Right lobe of liver (tissue), 6 donors: ENCODE results near the gene NUP153. TPM values are rescaled to one million over a fixed set of nuclear protein-coding genes. Genes with fewer than 3 reads are reported as not detected.

Experiments
- ATAC-seq, 4 donors: fragments of 200-7000 bp; cut with Tn5 transposase; one replicate each; pipeline ENCODE4 v1.9.1; 2020; ENCODE audit warnings: mild to moderate bottlenecking in 4 of 4, moderate library complexity in 4 of 4
- DNase-seq, 3 donors: peaks; one replicate each; pipeline ENCODE4 v3.0.0-alpha.2; 2020
- H3K27ac ChIP-seq, 3 donors: fragments of 200-600 bp; one replicate each; pipeline ENCODE4 v1.8.0; 2022
- H3K27me3 ChIP-seq, 2 donors: fragments of 200-600 bp; one replicate each; pipeline ENCODE4 v1.8.0; 2022
- H3K36me3 ChIP-seq, 4 donors: fragments of 200-600 bp; sonication (generic) in 1 of 4; one replicate each; pipeline versions ENCODE4 v1.5.1 to v1.8.0; 2017 to 2022; ENCODE audit warnings: control low read depth in 1 of 4
- H3K4me1 ChIP-seq, 4 donors: fragments of 200-600 bp; sonication (generic) in 1 of 4; one replicate each; pipeline versions ENCODE4 v1.5.1 to v1.8.0; 2017 to 2022; ENCODE audit warnings: control low read depth in 1 of 4
- H3K4me3 ChIP-seq, 3 donors: fragments of 200-600 bp; one replicate each; pipeline ENCODE4 v1.8.0; 2022
- H3K9me3 ChIP-seq, 4 donors: fragments of 200-600 bp; sonication (generic) in 1 of 4; one replicate each; pipeline versions ENCODE4 v1.5.1 to v1.8.0; 2017 to 2022; ENCODE audit warnings: control low read depth in 1 of 4
- POLR2A ChIP-seq: fragments of 450-650 bp; IDR thresholded peaks from one replicate; pipeline ENCODE4 v1.6.1; 2017; ENCODE audit warnings: antibody characterized with exemption, mild to moderate bottlenecking
- WGBS: methylation state at CpG from one replicate; pipeline ENCODE4 v1.1.6; 2018; ENCODE audit warnings: low coverage, low lambda C conversion rate; ENCODE audit not compliant: insufficient coverage; ENCODE audit errors: missing lambda C conversion rate; 5-methylcytosine and 5-hydroxymethylcytosine counted together
- intact Hi-C, 2 donors: fragments of 100-400 bp; cut with DNase I; formaldehyde crosslinking; loops; one replicate each; pipeline versions ENCODE4 v1.11.2 to v1.14.1; 2022
- total RNA-seq, 6 experiments: library from RNA; depleted of rRNA in 2 of 6; stranded (reverse); fragments of >200 nt in 2 of 6; fragmentation: NEBNext Ultra II Directional in 3 of 6; extraction: Animal tissue kit (Norgen Biotek cat#: 25700) in 3 of 6; gene quantifications; one replicate each; pipeline versions ENCODE4 v1.1.0 to v1.2.4, GENCODE V29; 2016 to 2023
- TF ChIP-seq, protein P1 (sequence below), 4 donors: fragments of 200-600 bp in 3 of 4; fragments of 450-650 bp in 1 of 4; IDR thresholded peaks; one replicate each; pipeline versions ENCODE4 v1.5.1 to v1.8.0; 2016 to 2022; ENCODE audit warnings: antibody characterized with exemption in 4 of 4, mild to moderate bottlenecking in 2 of 4
- donor health status: DM: no; HTN: yes; CAD: no.
- donor health status: DM: no; HTN: no; CAD: no.
- donor health status: DM: no; HTN: no; CAD: no.
- donor health status: DM: no; HTN: yes; CAD: no.
- donor health status: DM: no; HTN: yes; CAD: no.

Gene NUP153
- total RNA-seq, 6 experiments from 2014 or later = 14.6 to 20.8 (median 19.0) TPM

DNA sequence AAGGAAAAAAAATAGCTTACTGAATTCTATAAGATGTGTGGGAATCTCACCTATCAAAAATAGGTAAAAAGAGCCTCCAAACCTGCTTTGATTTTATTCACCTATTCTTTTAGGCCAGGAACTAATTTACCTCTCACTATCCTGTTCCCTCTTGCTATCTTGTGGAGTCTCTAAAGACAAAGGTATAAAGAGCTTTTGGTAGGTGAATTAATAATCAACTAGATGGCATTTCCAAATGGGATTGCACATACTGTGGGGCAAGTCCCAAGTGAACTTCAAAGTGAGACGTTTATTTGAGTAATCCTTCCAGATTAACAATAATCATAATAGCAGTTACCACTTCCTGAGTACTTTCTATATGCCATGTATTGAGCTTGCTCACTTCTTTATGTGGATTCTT lies 103.8 kb downstream of the NUP153 start:
- Histone ChIP-seq H3K36me3 (peaks cover 0 to 29% (median 3%) of the 10 kb centered on the region in 4 donors), H3K27ac (peak overlapping the region; percentile 39 to 99 (median 99)), H3K4me1 (peaks cover 0 to 31% (median 10%) of the 10 kb centered on the region in 4 donors), H3K9me3 (no peaks in the 10 kb centered on the region), H3K4me3 (peak overlapping the region in 2 of 3 donors; percentile 92), H3K27me3 (no peaks in the 10 kb centered on the region)
- intact Hi-C loops = no loop called here
- TF ChIP-seq POLR2A = peak; percentile 74
- TF ChIP-seq, protein P1, sequence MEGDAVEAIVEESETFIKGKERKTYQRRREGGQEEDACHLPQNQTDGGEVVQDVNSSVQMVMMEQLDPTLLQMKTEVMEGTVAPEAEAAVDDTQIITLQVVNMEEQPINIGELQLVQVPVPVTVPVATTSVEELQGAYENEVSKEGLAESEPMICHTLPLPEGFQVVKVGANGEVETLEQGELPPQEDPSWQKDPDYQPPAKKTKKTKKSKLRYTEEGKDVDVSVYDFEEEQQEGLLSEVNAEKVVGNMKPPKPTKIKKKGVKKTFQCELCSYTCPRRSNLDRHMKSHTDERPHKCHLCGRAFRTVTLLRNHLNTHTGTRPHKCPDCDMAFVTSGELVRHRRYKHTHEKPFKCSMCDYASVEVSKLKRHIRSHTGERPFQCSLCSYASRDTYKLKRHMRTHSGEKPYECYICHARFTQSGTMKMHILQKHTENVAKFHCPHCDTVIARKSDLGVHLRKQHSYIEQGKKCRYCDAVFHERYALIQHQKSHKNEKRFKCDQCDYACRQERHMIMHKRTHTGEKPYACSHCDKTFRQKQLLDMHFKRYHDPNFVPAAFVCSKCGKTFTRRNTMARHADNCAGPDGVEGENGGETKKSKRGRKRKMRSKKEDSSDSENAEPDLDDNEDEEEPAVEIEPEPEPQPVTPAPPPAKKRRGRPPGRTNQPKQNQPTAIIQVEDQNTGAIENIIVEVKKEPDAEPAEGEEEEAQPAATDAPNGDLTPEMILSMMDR (IDR thresholded peaks at IDR 0.05) = no peak
- DNase-seq = no peak
- WGBS = 4% methylated on average over 1 of the region's 1 CpG
- ATAC-seq = peak; percentile 43 to 59 (median 46)

GRCh38 chr6:17601386-17601703 lies 105.4 kb downstream of the NUP153 start:
- ATAC-seq (peak; percentile 2 to 33 (median 18)), DNase-seq (no peak)
- H3K4me1 ChIP-seq = peaks cover 0 to 22% (median 6%) of the 10 kb centered on the region in 4 donors
- H3K9me3 ChIP-seq = no peaks in the 10 kb centered on the region
- peaks cover 0 to 21% (median 0%) of the 10 kb centered on the region in 4 donors for H3K36me3 ChIP-seq
- peak overlapping the region; percentile 92 to 94 (median 92) for H3K4me3 ChIP-seq
- TF ChIP-seq, protein P1 (IDR thresholded peaks at IDR 0.05) = no peak
- TF ChIP-seq POLR2A = peak; percentile 20
- WGBS = under 1% methylated on average over 5 of the region's 5 CpGs
- peak overlapping the region; percentile 97 to 99 (median 99) for H3K27ac ChIP-seq
- H3K27me3 ChIP-seq = no peaks in the 10 kb centered on the region
- intact Hi-C loops = no loop called here

- Histone ChIP-seq H3K36me3 (peaks cover 0 to 17% (median 0%) of the 10 kb centered on the region in 4 donors), H3K27me3 (no peaks in the 10 kb centered on the region), H3K4me3 (peak overlapping the region; percentile 92 to 94 (median 92)), H3K9me3 (no peaks in the 10 kb centered on the region), H3K27ac (peak overlapping the region; percentile 97 to 99 (median 99)), H3K4me1 (peaks cover 0 to 19% (median 6%) of the 10 kb centered on the region in 4 donors)
- intact Hi-C loops = no loop called here
- peak; percentile 35 to 57 (median 46) for ATAC-seq
- DNase-seq = peak; percentile 66 to 76 (median 71)
- 0% methylated on average over 6 of the region's 77 CpGs for WGBS
- TF ChIP-seq POLR2A = peak; percentile 7
- TF ChIP-seq, protein P1 (IDR thresholded peaks at IDR 0.05) = no peak
Observed at GRCh38 chr6:17600527-17601385, 106.0 kb downstream of the NUP153 start.

GRCh38 chr6:17599877-17600526 lies 106.7 kb downstream of the NUP153 start, which contains the start of gene FAM8A1:
Gene FAM8A1, plus strand, starts transcription at chr6:17600302. Its CDS starts 108 bp downstream, at chr6:17600410.
- peaks cover 0 to 19% (median 6%) of the 10 kb centered on the region in 4 donors for H3K4me1 ChIP-seq
- ATAC-seq (peak; percentile 91 to 97 (median 93)), DNase-seq (peak; percentile 98 to 99 (median 99))
- H3K27me3 ChIP-seq = no peaks in the 10 kb centered on the region
- H3K9me3 ChIP-seq = no peaks in the 10 kb centered on the region
- intact Hi-C loops = no loop called here
- peak within 1 kb of the TSS; percentile 92 to 94 (median 92) for H3K4me3 ChIP-seq
- H3K36me3 ChIP-seq = peaks cover 0 to 10% (median 0%) of the 10 kb centered on the region in 4 donors
- peak within 1 kb of the TSS; percentile 97 to 99 (median 99) for H3K27ac ChIP-seq
- peak; percentile 84 for TF ChIP-seq POLR2A
- TF ChIP-seq, protein P1 (IDR thresholded peaks at IDR 0.05) = peak; percentile 40 to 60 (median 42)
- WGBS = 10% methylated on average over 24 of the region's 42 CpGs
